SJSA1 (cell line): ENCODE measurements around the gene NBPF8. TPM values are rescaled to one million over a fixed set of nuclear protein-coding genes. Genes with fewer than 3 reads are reported as not detected.

Experiments
- total RNA-seq: library from RNA; depleted of rRNA; stranded (reverse); fragments of >200 nt; shearing (Covaris generic); gene quantifications from 2 replicates; pipeline ENCODE4 v1.2.3, GENCODE V29; 2014; rRNA removed

NBPF8 gene
- total RNA-seq, 1 experiment from 2014 or later: 8.8 TPM

Other genes with a start within 250 kb of the NBPF8 start
- 31.0 and 40.8 TPM in 2 replicates for gene SEC22B, start 238.5 kb upstream of the NBPF8 start, total RNA-seq